ENCODE measurements around the gene SPATC1L.

Gene SPATC1L

DNA sequence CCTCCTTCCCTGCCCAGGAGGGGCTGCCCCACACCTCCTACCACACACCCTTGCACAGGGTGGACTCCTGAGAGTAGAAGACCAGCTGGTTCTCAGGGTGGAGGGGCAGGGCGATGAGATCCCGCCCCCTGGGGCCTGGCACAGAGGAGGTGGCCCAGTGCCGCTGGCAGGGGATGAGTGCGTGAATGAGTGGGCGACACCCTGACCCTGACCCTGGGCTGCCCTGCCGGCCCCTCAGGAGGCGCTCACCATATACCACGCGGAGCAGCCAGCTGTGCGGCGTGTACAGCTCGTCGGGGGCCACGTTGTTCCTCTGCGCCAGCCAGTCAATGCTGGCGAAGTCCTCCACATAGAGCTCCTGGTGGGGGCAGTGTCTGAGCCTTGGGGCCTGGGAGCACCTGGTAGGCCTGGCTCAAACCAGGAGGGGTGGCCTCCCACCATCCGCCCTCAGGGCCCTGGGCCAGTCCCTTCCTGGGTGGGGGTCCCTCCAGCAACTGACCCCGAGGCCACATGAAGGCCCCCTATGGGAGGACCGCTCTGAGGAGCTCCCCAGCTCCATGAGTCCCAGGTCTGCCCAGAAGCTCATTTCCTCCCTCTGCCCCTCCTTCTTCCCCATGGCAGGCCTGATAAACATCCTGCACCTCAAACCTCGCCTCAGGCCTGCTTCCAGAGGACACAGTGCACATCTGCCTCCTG, 31.3 kb upstream of the SPATC1L start:
- no peak for DNase-seq (ENCODE audit: low spot score)

DNA sequence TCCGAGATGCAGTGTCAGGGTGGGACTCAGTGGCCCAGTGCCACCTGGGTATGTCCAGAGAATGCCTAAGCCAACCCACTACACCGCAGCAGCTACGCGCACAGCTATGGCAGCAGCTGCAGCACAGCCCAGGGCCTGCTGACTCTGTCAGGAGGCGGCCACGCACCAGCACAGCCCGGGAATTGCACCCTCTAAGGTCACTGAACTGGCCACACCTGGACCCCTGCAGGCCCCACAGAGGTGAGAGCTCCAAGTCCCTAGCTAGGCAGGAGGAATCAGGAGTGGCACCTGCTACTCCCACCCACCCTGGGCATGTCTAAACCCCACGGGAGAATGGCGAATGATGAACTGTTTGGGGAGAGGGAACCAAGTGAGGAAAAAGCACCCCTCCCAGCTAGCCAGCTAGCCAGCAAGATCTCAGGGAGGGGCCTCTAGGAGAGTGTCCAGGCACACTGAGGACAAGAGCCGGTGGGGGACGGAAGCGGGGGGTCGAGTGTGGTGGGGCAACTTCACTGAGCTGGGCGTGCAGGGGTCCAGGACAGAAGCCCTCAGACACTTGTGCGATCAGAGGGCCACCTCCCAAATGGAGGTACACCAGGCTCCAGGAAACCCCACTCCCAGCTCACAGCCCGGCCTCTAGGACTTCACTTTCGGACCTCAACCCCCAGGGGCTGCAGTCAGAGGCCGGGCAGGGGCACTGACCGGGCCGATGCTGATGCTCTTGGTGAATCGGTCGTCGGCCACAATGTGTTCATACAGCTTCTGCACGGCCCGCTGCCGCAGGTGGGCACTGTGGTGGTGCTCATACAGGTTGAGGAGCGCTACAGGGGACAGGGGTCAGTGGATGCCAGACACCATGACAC, 30.4 kb upstream of the SPATC1L start:
- DNase-seq (ENCODE audit: low spot score) = no peak

DNA sequence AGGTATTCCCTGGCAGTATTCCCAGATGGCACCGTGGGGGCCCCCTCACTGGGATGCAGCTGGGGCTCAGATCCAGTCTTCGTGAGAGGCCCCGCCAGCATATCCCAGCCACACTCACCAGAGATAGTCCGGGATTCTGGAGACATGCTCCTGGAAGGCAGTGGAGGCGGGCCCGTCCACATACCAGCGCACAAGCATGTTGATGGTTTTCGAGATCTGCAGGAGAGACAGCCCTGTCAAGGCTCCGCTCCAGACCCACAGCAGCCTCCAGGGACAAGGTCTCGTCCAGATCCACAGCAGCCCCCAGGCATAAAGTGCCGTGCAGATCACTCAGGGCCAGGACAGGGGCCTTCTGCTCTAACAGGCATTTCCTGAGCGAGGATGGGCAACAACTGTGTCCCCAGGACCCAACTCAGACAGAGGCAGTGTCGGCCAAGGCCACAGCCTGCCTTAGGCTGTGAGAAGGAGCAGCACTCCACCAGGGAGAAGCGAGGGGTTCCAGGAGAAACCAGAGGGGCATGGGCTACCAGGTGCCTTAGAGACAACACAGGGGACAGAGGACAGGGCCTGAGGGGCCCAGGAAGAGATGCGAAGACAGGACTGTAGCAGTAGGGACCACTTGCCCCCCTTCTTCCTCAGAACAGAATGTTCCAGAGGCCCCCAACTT, 29.5 kb upstream of the SPATC1L start:
- DNase-seq (ENCODE audit: low spot score) = no peak

DNA sequence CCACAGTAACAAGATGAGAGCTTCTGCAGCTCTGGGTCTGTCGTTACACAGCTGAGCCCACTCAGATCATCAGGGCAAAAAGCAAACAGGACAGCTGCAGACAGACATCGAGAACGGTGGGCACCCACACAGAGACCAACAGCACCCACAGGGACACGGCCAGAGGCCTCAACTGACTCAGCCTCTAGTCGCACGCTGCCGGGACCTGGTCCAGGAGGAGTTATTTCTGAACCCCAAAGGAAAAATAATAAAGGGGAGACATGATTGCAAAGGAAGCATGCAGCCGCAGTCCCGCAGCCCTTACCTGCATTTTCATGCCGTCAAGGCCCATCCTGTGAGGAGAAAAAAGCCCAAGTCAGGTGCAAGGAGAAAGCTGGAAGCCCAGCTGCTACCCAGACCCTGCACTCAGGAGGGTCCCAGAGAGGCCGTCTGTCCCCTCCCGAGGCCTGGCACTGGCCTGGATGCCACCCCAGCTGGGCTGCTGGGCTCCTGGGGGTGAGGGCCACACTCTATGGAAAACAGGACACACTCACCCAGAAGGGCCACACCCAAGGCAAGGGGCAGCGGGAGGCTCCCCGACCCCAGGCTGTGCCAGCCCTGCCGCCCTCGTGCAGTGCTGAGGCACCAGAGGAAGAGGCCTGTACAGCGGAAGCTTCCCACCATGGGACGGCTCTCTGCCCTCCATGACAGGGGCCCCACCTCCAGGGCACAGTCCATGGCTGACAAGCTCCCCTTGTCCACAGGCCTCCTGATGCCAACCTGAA, 28.6 kb upstream of the SPATC1L start:
- DNase-seq (ENCODE audit: low spot score) = no peak

DNA sequence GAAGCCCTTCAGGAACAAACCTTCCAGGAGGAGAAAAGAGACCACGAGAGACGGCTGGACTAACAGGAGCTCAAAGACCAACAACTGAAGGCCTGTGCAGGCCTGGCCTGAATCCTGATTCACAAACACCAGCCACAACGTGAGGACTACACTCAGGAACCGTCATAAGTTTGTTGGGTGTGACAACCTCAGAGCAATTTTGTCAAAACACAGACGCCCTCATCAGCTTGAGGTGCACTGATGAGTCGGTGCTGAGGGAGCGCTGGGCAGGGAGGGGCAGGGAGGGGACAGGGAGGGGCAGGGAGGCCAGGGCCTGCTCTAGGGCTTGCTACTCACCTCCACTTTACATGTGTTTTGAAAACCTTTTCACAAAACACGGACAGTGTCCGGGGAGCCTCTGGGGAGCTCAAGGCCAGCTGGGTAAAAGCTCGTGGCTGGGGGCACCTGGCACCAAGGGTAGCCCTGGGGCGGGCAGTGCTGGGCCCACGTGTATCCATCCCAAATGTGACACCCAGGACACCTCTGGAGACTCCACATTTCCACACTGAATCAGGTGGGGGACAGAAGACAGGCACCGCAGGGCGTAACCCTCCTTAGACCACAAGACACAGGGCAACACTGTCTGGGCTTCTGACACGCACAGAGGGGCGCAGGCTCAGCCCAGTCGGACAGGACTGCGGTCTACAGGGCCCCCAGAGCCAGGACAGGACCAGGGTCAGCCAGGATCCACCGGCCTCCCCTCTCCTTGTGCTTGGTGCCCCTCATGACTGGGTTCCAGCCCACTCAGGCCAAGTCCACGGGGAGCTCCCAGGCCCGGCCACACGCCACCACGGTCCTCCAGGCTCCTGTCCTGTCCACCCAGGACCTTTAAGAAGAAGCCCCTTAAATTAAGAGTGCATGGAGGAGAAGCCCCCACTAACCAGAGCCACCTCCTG, 27.8 kb upstream of the SPATC1L start:
- DNase-seq (ENCODE audit: low spot score) = no peak

DNA sequence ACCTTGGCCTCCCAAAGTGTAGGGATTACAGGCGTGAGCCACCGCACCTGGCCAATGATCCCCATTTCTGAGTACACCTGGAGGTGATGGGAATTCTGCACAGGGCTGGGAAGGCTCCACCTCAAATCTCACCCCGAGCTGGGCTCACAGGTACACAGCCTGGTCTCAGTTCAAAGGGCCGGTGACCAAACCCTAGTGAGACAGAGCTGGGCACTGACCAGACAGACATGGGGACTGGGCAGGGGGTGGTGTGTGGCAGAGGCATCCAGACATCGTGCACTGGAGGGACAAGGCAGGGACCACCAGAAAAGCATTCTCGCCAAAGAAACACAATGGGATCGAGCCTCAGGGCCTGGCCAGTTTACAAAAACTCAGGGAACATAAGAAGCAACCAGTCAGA, 27.1 kb upstream of the SPATC1L start:
- no peak for DNase-seq (ENCODE audit: low spot score)

DNA sequence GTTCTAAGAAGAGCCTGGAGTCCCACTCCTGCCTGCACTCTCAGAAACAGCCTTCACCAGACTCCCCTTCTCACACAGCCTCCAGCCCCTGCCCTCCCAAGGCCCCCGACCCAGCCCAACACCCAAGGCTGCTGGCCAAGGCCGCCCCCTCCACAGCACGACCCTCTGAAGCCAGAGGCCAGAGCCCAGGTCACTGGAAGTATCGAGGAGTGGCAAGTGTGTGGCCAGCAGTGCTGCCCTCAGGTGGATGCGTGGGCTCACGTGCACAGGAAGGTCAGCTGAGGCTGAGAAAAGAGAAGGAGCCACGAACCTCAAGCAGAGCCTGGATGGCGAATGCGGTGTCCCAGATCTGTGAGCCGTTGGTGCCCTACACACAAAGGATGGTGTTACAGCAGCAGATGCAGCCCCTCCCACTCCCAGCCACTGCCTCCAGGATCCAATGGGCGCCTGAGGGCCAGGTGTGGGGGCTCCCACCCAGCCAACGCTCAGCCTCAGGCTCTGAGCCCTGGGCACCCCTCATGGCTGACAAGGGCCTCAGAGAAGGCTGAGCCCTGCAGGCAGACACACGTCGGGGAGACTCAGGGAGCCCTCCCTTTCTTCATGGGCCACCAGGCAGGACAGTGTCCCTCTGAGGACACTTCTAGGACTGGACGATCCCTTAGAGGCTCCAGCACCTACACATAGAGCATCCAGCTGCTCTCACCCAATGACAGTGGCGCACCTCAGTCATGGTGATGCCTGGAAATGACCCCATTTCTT, 26.3 kb upstream of the SPATC1L start:
- DNase-seq (ENCODE audit: low spot score) = no peak

DNA sequence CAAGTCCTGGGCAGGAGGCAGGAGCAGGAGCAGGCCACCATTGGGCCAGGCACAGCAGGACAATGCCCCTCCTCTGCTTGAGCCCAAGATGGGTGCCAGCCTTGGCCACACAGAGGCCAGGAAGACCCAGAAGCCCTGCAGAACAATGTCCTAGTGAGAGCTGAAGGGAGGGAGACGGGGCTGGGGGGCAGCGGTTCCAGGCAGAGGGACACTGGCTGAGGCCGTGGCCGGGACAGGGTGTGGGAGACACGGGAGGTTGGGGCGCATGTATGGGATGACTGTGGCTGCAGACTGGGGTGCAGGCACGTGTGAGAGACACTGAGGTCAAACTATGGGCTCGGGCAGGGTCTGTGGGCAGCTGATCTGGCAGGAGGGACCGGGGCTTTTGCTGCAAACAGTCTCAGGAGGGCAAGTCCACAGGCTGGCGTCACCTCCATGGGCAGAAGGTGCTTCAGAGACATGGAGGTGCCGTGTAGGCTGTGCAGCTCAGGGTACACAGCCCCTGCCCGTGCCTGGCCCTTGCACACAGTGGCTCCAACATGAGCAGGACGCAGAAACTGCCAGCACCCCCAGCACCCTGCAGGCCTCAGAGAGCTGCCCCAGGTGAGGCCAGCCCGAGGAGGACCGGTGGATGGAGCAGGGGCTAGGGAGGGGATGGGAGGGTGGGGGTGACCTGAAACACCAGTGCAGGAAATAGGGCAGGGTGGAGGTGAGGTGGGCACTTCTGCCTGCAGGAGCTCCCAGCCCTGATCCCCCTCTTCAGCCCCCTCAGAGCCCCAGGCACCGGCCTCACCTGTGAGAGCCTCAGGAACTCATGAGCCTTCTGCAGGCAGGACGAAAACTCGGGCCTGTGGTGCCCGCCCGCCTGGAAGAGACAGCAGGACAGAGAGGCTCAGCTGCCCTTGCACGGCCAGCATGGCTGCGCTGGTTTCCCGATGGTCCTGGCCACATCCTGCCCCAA, 24.8 kb upstream of the SPATC1L start:
- no peak for DNase-seq (ENCODE audit: low spot score)

DNA sequence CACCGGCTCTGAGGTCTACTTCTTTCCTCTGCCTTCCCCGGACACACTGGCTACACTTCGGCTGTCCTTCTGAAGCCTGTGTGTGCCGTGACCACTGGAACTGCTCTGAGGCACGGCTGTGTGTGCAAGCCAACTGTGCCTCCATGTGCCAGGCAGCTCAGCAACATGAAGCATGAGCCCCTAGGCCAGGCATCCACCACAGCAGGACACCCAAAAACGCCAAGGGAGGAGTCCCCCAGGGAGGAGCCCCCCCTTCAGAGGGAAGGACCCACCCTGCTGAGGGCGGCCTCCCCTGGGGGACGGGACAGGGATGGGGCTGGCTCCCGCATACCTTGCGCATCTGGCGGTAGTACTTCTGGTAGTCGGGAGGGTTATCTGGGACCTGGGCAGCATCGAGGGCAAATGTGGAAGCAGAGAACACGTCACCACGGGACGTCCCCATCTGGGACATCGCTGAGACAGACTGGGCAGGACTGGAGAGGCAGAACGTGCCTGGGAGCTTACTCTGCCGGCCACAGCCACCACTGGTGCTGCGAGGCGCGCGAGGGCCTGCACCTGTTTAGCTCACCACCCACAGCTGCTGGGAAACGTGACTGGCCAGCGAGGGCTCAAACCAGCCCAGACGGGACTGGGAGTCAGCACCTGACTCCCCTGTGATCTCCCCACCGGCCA, 23.8 kb upstream of the SPATC1L start:
- DNase-seq (ENCODE audit: low spot score) = no peak

DNA sequence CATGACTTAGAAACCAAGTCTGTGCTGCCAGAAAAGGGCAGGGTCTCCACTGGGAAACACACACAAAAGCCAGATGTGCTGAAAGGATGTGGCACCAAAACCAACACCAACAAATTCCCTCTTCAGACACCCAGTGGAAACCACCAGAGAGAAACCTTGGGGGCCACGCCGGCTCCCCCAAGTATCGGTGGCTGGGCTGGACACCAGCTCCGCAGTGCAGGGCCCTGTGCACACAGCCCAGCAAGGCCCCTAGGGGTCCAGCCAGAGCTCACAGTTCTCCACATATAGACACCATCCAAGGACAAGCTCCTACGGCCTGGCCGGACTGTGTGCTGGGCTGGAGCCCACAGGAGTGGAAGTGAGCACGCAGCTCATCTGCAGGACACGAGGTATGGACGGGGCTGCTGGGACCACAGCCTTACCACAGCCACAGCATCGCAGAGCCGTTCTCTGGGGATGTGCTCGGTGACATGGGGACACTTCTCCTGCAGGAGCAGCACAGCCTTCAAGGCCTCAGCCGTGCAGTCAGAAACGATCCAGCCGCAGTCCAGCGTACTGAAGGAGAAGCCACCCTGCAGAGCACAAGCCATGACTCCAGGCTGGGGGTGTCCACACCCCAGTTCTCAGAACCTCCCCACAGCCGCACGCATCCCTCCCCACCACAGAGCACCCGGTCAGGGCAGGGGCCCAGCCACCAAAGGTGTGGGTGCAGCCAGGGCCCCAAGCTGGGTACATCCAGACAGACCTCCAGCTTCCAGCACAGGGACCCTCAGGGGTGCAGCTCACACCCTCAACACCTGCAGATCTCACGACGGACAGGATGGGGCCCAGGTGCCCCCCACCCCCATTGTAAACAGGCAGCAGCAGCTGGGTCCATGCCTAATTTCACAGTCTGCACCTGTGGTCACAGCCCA, 23.0 kb upstream of the SPATC1L start:
- DNase-seq (ENCODE audit: low spot score) = no peak

DNA sequence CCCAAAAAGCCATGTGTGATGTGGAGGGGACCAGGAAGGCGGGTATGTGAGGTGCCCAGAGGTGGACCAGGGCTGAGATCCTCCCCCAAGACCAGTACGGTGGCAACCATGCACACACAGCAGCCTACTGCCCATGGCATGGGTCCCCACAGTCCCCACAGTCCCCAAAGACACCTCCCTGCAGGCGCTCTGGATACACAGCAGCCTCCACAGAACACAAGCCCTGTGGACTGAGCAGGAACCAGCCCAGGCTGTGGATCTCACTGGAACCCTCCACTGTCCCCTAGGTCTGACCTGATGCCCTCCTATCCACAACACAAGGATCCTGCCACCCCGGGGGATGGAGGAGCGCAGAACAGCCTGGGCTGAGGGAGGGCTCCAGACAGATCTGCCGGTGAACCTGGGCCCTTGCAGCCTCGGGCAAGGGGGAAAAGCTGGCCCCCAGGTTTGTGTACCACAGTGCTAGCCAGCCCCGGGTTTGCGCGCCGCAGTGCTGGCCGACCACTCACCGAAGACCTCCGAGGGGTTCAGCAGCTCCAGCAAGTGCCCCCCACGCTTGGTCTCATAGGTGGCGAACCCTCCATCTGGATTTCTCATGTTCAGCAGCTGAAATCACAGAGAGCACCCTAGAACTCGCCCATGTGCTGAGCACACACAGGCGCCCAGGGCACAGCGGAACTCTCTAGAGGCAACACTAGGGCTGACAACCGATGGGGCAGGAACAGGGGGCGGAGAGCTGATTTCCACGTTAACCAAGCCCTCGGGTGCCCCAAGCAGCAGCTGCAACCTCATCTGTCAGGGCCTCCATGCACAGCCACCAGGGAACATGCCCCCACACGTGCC, 22.1 kb upstream of the SPATC1L start:
- DNase-seq (ENCODE audit: low spot score) = no peak

DNA sequence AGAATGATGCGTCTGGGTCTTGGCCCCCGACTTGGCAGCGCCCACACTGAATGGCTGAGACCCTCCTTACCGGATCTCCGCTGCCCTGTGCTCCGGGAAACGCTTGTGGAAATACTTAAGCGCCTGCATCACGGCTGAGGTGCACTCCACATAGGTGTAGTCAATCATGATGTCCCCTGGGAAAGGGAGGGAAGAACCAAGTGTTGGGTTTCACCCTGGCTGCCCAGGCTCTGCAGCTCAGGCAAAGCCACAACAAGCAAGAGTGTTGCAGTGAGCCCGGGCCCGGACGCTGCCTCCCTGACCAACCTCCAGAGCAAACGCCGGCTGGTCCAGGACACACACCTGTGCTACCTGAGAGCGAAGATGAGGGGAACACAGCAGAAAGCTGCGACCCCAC, 21.5 kb upstream of the SPATC1L start:
- no peak for DNase-seq (ENCODE audit: low spot score)

DNA sequence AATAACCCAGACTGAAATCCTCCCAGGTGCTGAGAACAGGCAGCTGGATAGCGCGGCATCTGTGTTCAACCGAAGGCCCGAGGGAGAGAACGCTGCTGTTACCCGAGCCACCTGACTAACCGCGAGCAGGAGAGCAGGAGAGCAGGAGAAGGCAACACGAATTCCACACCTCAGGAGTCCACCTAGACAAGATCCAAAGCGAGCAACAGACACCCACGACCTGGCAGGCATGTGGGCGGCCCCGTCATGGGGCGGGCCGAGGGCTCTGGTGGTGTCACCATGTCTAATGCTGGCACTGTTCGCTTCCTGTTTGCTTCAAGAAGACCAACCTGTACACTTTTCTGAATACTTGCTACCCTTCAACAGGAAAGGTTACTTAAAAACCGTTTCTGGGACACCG, 20.9 kb upstream of the SPATC1L start:
- no peak for DNase-seq (ENCODE audit: low spot score)

DNA sequence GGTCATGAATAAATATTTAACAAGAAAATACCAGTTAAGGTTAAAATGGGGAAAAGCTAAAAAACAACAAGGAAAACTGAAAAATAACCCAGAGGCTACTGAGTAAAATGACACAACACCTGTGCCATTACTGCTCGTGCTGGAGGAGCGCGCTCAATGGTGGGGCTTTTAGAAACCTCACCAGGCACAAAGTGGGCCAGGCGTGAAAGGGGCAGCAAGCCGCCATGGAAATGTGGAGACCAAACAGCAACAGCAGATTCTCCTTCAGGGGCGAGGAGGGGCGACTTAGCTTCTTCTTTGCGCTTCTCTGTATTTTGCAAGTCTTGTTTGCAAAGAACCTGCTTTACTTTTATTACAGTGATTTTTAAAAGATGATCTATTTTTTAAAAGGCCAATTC, 18.9 kb upstream of the SPATC1L start:
- no peak for DNase-seq (ENCODE audit: low spot score)

DNA sequence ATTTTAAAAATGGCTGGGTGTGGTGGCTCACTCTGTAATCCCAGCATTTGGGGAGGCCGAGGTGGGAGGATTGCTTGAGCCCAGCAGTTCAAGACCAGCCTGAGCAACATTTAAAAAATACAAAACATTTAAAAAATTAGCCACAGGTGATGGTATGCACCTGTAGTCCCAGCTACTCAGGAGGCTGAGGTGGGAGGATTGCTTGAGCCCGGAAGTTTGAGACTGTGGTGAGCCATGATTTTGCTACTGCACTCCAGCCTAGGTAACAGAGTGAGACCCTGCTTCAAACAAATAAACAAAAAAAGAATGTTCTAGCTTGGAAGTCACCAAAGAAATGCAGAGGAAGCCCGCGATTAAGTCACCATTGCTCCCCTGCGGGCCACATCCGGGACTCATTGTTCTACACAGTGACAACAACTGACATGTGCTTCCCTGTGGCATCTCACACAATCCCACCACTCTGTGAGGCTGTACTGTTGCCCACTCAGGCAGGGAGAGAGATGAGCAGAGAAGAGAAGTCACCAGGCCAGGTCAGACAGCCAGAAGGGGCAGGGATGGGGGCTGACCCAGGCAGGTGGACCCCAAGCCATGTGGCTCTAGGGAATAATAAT, 18.4 kb upstream of the SPATC1L start:
- no peak for DNase-seq (ENCODE audit: low spot score)
